Measurements from ENCODE around the gene OSBP2.

Gene OSBP2

DNA sequence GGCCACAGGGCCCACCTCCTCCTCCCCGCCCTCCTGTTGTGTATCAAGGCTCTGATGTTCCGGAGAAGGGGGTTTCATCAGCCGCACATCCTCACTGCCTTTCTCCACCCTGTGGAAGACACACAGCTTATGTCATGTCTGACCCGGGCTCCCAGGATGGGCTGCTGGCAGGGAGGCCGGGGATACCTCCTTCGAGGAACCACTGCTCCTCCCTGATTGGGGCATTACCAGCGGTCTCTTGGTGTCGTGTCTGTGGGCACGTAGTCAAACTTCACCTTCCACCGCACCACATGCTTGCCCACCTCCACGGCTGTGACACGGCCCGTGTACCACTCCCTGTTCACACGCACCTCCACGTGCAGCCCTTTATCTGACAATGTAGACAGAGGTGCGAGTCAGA is 238.0 kb downstream of the OSBP2 start:
- no peak for DNase-seq (ENCODE audit: low read depth)
- no peak overlapping the region for H3K4me3 ChIP-seq (ENCODE audit: control insufficient read depth, low read depth, low read length)
- TF ChIP-seq, protein P1, sequence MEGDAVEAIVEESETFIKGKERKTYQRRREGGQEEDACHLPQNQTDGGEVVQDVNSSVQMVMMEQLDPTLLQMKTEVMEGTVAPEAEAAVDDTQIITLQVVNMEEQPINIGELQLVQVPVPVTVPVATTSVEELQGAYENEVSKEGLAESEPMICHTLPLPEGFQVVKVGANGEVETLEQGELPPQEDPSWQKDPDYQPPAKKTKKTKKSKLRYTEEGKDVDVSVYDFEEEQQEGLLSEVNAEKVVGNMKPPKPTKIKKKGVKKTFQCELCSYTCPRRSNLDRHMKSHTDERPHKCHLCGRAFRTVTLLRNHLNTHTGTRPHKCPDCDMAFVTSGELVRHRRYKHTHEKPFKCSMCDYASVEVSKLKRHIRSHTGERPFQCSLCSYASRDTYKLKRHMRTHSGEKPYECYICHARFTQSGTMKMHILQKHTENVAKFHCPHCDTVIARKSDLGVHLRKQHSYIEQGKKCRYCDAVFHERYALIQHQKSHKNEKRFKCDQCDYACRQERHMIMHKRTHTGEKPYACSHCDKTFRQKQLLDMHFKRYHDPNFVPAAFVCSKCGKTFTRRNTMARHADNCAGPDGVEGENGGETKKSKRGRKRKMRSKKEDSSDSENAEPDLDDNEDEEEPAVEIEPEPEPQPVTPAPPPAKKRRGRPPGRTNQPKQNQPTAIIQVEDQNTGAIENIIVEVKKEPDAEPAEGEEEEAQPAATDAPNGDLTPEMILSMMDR (conservative IDR thresholded peaks at IDR 0.05; ENCODE audit: control insufficient read depth, insufficient read depth, low read depth, low read length): no peak

DNA sequence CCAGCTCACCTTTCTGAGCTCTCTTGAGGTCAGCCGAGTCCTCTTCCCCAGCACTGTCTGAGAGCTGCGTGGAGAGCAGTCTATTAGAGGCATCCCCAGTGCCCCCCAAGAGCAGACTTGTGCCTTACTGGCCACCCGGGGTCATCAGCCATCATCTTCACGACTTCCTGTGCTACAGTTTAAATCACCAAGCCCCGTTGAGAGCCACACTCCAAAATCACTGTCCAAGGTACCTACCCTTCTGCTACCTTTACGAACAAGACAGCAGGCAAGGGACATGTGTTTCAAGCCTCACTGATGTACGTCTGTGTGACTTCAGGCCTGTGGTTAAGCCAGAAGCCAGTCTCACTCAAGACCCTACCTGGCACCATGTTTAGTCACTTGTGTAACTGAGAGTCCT is 238.8 kb downstream of the OSBP2 start:
- H3K4me3 ChIP-seq (ENCODE audit: control insufficient read depth, low read depth, low read length): no peak overlapping the region
- TF ChIP-seq, protein P1 (conservative IDR thresholded peaks at IDR 0.05; ENCODE audit: control insufficient read depth, insufficient read depth, low read depth, low read length): no peak
- DNase-seq (ENCODE audit: low read depth): no peak

- DNase-seq (ENCODE audit: low read depth): no peak
- TF ChIP-seq, protein P1 (conservative IDR thresholded peaks at IDR 0.05; ENCODE audit: control insufficient read depth, insufficient read depth, low read depth, low read length): no peak
- no peak overlapping the region for H3K4me3 ChIP-seq (ENCODE audit: control insufficient read depth, low read depth, low read length)
Observed at GRCh38 chr22:30934053-30934452, 239.4 kb downstream of the OSBP2 start.

- TF ChIP-seq, protein P1 (conservative IDR thresholded peaks at IDR 0.05; ENCODE audit: control insufficient read depth, insufficient read depth, low read depth, low read length): no peak
- DNase-seq (ENCODE audit: low read depth): no peak
- no peak overlapping the region for H3K4me3 ChIP-seq (ENCODE audit: control insufficient read depth, low read depth, low read length)
Observed at GRCh38 chr22:30940685-30941362, 246.2 kb downstream of the OSBP2 start.

GRCh38 chr22:30941363-30941740 is 246.7 kb downstream of the OSBP2 start:
- TF ChIP-seq, protein P1 (conservative IDR thresholded peaks at IDR 0.05; ENCODE audit: control insufficient read depth, insufficient read depth, low read depth, low read length): no peak
- no peak overlapping the region for H3K4me3 ChIP-seq (ENCODE audit: control insufficient read depth, low read depth, low read length)
- no peak for DNase-seq (ENCODE audit: low read depth)

DNA sequence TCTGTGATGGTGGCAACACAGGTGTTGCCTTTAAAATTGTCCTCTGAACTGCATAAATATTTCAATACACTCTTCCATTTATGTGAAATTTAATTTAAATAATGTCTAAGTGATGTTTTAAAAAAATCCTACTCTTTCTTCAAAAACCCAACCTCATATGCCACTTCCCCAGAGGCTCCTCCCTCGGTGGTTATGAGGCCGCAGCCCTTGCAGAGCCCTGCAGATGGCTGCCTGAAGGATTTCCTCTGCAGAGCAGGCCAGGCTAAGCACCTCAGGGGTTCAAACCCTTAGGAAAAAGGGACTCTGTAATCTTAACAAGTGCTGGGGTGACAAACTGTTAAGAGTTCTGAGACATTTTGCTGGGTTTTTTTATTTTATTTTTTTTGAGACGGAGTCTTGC is 248.7 kb downstream of the OSBP2 start:
- no peak overlapping the region for H3K4me3 ChIP-seq (ENCODE audit: control insufficient read depth, low read depth, low read length)
- no peak for DNase-seq (ENCODE audit: low read depth)
- TF ChIP-seq, protein P1 (conservative IDR thresholded peaks at IDR 0.05; ENCODE audit: control insufficient read depth, insufficient read depth, low read depth, low read length): no peak

DNA sequence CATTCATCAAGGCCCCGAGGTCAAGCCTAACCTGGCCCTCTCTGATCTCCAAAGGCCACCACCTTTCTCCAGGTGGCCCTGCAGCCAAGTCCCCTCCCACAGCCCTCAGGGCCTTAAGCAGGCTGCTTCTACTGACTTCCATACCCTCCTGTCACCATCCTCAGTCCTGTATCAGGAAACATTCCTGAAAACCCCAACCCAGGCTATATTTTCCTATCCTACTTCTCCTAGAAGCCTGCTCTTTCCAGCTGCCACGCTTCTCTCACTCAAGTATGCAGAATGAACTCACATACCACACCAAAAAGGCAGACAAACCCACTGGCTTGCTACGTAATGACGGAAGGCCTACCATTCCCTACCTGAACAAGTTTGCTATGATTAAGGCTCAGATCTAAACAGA is 250.3 kb downstream of the OSBP2 start:
- TF ChIP-seq, protein P1 (conservative IDR thresholded peaks at IDR 0.05; ENCODE audit: control insufficient read depth, insufficient read depth, low read depth, low read length): no peak
- no peak for DNase-seq (ENCODE audit: low read depth)
- H3K4me3 ChIP-seq (ENCODE audit: control insufficient read depth, low read depth, low read length): no peak overlapping the region

All from fibroblast of mammary gland (primary cell).